ENCODE data around the gene MYADM. TPM values are rescaled to one million over a fixed set of nuclear protein-coding genes. Genes with fewer than 3 reads are reported as not detected.

The MYADM gene
- polyA plus RNA-seq, 1 donor from 2014 or later = 2.5 TPM

DNA sequence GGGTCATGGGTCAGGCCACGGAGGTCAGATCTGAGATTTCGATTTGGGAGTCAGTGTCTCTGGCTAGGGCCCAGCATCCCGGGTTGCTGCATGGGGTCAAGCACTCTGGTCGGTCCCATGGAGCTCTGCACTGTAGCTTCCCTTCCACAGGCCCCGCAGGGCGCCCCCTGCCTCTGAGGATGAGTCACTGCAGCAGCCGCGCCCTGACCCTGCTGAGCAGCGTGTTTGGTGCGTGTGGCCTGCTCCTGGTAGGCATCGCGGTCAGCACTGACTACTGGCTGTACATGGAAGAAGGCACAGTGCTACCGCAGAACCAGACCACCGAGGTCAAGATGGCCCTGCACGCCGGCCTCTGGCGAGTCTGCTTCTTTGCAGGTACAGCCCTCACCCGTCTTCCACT, 45.0 kb downstream of the MYADM start:
- H3K79me2 ChIP-seq (replicated peaks; ENCODE audit: insufficient read depth, low read length) = peaks cover 24% of the 10 kb centered on the region
- no peak overlapping the region for H3K9ac ChIP-seq (ENCODE audit: low read length)
- TF ChIP-seq MXI1 (conservative IDR thresholded peaks at IDR 0.05; ENCODE audit: poor library complexity, severe bottlenecking) = no peak
- TF ChIP-seq SMC3 (conservative IDR thresholded peaks at IDR 0.05; ENCODE audit: poor library complexity) = no peak
- TF ChIP-seq EP300 (conservative IDR thresholded peaks at IDR 0.05; ENCODE audit: poor library complexity, severe bottlenecking) = no peak
- TF ChIP-seq POLR2AphosphoS5 (IDR thresholded peaks at IDR 0.05) = no peak
- no peak for TF ChIP-seq TAF1 (IDR thresholded peaks at IDR 0.05; ENCODE audit: low read depth)
- TF ChIP-seq CTCF (IDR thresholded peaks at IDR 0.05; ENCODE audit: poor library complexity, severe bottlenecking) = no peak
- TF ChIP-seq REST (IDR thresholded peaks at IDR 0.05; ENCODE audit: borderline replicate concordance) = no peak
- TF ChIP-seq EZH2 (IDR thresholded peaks at IDR 0.05; ENCODE audit: borderline replicate concordance, insufficient read depth, low read length, poor library complexity, severe bottlenecking) = no peak
- no peak for TF ChIP-seq RAD21 (conservative IDR thresholded peaks at IDR 0.05)
- H3K36me3 ChIP-seq (ENCODE audit: insufficient read depth, low read length) = no peaks in the 10 kb centered on the region
- H3K9me2 ChIP-seq (ENCODE audit: insufficient read depth, low read length) = no peaks in the 10 kb centered on the region
- H3K27me3 ChIP-seq (ENCODE audit: insufficient read depth, low read depth, low read length) = no peaks in the 10 kb centered on the region
- no peak overlapping the region for H3K27ac ChIP-seq (ENCODE audit: low read length)
- no peaks in the 10 kb centered on the region for H3K9me3 ChIP-seq (ENCODE audit: low read length)
- H2AFZ ChIP-seq (ENCODE audit: low read depth, low read length) = no peak overlapping the region
- no peaks in the 10 kb centered on the region for H4K20me1 ChIP-seq (ENCODE audit: insufficient read depth)
- no peak overlapping the region for H3K4me2 ChIP-seq (ENCODE audit: low read length)
- no peak overlapping the region for H3K4me3 ChIP-seq (ENCODE audit: low read length)
- no peaks in the 10 kb centered on the region for H3F3A ChIP-seq (ENCODE audit: insufficient read depth, low read length, poor library complexity, severe bottlenecking)

GRCh38 chr19:53915000-53915399, 47.3 kb downstream of the MYADM start:
- no peak overlapping the region for H3K27ac ChIP-seq (ENCODE audit: low read length)
- TF ChIP-seq MXI1 (conservative IDR thresholded peaks at IDR 0.05; ENCODE audit: poor library complexity, severe bottlenecking) (no peak), REST (IDR thresholded peaks at IDR 0.05; ENCODE audit: borderline replicate concordance) (no peak), EZH2 (IDR thresholded peaks at IDR 0.05; ENCODE audit: borderline replicate concordance, insufficient read depth, low read length, poor library complexity, severe bottlenecking) (no peak), TAF1 (IDR thresholded peaks at IDR 0.05; ENCODE audit: low read depth) (no peak), POLR2AphosphoS5 (IDR thresholded peaks at IDR 0.05) (no peak), CTCF (IDR thresholded peaks at IDR 0.05; ENCODE audit: poor library complexity, severe bottlenecking) (no peak), SMC3 (conservative IDR thresholded peaks at IDR 0.05; ENCODE audit: poor library complexity) (no peak), EP300 (conservative IDR thresholded peaks at IDR 0.05; ENCODE audit: poor library complexity, severe bottlenecking) (no peak), RAD21 (conservative IDR thresholded peaks at IDR 0.05) (no peak)
- no peaks in the 10 kb centered on the region for H3F3A ChIP-seq (ENCODE audit: insufficient read depth, low read length, poor library complexity, severe bottlenecking)
- no peak overlapping the region for H3K4me2 ChIP-seq (ENCODE audit: low read length)
- H3K79me2 ChIP-seq (replicated peaks; ENCODE audit: insufficient read depth, low read length) = peaks cover 24% of the 10 kb centered on the region
- no peaks in the 10 kb centered on the region for H3K36me3 ChIP-seq (ENCODE audit: insufficient read depth, low read length)
- no peak overlapping the region for H2AFZ ChIP-seq (ENCODE audit: low read depth, low read length)
- H3K4me3 ChIP-seq (ENCODE audit: low read length) = no peak overlapping the region
- H3K9me3 ChIP-seq (ENCODE audit: low read length) = no peaks in the 10 kb centered on the region
- no peaks in the 10 kb centered on the region for H3K27me3 ChIP-seq (ENCODE audit: insufficient read depth, low read depth, low read length)
- H3K9me2 ChIP-seq (ENCODE audit: insufficient read depth, low read length) = no peaks in the 10 kb centered on the region
- H4K20me1 ChIP-seq (ENCODE audit: insufficient read depth) = no peaks in the 10 kb centered on the region
- no peak overlapping the region for H3K9ac ChIP-seq (ENCODE audit: low read length)

All from neural cell (in vitro differentiated cells).